Epithelial cell of prostate (primary cell): ENCODE measurements around the gene BCAP29.
"Not testable (repeated sequence)": the region's sequence is repeated elsewhere in the genome, so short reads cannot be mapped to it uniquely, and the experiment has no call there.

ENCODE experiments used
- DNase-seq: peaks from one replicate; pipeline ENCODE4 v3.0.0-alpha.2; 2011; ENCODE audit warnings: low read depth, low spot score
- H3K27ac ChIP-seq: fragments of 450-650 bp; 2 replicates; pipeline ENCODE4 v1.5.1; 2017; ENCODE audit warnings: mild to moderate bottlenecking

BCAP29 gene, protein sequence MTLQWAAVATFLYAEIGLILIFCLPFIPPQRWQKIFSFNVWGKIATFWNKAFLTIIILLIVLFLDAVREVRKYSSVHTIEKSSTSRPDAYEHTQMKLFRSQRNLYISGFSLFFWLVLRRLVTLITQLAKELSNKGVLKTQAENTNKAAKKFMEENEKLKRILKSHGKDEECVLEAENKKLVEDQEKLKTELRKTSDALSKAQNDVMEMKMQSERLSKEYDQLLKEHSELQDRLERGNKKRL

DNA sequence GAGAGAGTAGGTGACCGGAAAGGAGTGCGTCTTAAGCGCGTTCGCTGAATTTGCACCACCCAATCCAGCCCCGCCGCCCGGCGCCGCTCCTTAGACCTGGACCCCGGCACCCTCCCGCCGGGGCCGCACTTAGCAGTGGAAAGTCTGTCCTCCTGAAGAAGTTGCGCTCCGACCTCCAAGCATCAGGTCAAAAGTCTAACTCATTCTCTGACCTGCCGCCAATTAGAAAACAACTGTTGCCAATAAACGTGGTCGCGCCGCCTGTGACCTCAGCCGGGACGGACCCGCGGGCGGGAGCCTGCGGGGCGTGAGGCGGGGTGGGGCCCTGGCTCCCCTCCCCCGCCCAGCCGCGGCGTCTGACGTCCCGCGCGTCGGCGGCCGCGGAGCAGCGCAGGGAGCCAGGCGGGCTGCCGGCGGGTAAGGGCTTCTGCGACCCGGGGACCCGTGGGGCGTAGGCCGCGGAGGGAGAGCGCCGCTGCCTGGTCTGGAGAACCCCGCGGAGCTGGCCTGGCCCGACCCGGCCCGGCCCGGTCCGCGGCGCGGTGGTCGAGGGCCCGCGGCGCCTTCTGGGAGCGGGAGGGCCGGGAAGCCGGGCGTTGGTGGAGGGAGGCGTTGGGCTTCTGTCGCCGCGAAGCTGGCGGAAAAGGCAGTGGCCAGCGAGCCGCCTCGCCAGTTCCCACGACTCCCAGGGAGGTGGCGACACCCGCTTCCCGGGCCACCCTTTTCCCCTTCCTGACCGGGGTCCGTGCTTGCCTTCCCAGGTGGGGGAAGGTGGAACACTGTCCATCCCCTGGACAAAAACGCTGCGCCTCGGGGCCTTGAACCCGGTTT lies at the start of gene BCAP29:
BCAP29 (plus strand) TSS at position 362 of the 831 bp plus-strand sequence. CDS start 527 bp downstream, outside the sequence.
- DNase-seq, result no peak
- H3K27ac ChIP-seq, result peak within 1 kb of the TSS; percentile 66

DNA sequence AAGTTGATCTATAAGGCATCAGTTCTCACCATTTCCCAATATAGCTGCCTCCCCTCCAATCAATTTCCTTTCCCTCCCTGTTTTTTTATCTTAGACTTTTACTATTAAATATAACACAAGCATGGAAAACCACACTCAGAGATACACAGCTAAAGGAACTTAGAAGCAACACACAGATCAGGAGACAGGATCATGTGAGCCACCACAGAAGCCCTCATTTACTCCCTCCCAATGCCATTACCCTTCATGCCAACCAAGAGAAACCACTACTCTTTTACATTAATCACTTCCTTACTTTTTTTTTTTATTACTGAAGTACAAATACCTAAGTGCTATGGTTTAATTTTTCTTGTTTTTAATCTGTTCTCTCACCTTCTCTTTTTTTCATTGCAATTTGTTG lies 49.3 kb upstream of the BCAP29 start:
- DNase-seq, result no peak

DNA sequence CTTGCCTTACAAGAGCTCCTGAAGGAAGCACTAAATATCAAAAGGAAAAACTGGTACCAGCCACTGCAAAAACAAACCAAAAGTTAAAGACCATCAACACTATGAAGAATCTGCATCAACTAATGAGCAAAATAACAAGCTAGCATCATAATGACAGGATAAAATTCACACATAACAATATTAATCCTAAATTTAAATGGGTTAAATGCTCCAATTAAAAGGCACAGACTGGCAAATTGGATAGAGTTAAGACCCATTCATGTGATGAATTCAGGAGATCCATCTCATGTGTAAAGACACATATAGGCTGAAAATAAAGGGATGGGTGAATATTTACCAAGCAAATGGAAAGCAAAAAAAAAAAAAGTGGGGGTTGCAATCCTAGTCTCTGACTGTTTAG lies 45.9 kb upstream of the BCAP29 start:
- no peak overlapping the region for H3K27ac ChIP-seq
- no peak for DNase-seq

More for the DNA sequence above, 49.3 kb upstream of the BCAP29 start:
- H3K27ac ChIP-seq, result no peak overlapping the region

DNA sequence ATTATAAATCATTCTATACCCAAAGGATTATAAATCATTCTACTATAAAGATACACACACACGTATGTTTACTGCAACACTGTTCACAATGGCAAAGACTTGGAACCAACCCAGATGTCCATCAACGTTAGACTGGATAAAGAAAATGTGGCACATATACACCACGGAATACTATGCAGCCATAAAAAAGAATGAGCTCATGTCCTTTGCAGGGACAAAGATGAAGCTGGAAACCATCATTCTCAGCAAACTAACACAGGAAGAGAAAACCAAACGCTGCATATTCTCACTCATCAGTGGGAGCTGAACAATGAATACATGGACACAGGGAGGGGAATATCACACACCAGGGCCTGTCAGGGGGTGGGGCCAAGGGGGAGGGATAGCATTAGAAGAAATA lies 42.8 kb upstream of the BCAP29 start:
- DNase-seq, H3K27ac ChIP-seq: not testable (repeated sequence)

DNA sequence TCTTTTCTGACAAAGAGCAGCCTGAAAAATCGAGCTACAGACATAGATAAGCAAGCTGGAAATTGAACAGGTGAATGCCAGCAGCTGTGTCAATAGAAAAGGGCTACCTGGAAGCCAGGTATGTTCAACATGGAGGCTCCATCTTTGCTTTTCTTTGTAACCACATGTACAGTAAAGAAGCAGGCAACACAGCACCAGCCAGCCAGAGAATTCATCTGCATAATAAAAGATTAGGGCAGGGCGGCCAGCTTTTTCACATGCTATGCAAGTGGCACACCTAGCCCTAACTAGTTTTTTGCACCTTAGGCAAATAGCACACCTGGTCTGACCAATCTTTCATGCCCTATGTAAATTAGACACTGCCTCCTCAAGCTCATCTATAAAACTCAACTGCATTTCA lies 42.0 kb upstream of the BCAP29 start:
- no peak for DNase-seq
- H3K27ac ChIP-seq, result no peak overlapping the region

DNA sequence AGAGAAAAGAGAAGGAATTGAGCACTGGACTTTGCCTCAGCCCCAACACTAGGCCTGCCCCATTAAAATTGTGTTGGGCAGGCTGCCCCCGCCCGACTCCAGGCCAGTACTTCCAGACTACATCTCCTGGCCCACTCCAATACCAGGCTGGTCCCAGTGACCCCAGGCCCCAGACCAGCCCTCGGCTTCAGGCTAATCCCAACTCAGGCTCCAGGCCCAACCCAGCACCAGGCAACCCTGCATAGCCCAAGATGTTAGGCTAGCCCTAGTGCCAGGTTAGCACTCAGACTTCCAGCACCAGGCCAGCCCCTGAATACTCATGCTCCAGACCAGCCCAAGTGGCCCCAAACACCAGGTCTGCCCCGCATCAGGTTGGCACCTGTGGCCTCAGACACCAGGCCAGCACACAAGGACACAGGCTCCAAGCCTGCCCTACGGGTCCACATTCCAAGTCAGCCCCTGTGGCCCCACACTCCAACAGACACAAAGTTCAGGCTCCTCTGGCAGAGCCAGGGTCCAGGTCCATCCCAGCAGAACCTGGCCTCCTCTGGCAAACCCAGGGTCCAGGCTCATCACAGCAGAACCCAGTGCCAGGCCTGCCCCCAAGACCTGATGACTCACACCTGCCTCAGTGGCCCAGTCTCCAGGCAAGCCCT lies 36.6 kb upstream of the BCAP29 start:
- no peak overlapping the region for H3K27ac ChIP-seq
- DNase-seq, result no peak

DNA sequence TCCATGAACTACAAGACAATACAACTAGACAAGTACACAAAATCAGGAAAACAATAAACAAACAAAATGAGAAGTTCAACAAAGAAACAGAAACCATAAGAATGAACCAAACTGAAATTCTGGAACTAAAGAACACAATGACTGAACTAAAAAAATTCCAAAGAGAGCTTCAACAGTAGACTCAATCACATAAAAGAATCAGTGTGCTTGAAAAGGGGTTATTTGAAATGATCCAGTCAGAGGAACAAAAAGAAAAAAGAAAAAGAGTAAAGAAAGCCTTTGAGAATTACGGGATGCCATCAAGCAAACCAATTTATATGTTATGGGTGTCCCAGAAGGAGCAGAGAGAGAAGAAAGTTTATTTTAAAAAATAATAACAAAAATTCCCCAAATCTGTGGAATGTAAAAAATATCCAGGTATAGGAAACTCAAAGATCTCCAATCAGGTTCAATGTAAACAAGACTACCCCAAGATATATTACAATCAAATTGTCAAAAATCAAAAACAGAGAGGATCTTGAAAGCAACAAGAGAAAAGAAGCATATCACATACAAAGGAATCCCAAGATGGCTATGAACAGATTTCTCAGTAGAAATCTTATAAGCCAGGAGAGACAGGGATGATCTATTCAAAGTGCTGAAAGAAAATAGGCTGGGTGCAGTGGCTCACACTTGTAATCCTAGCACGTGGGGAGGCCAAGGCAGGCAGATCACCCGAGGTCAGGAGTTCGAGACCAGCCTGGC lies 35.0 kb upstream of the BCAP29 start:
- no peak overlapping the region for H3K27ac ChIP-seq
- DNase-seq, result no peak

DNA sequence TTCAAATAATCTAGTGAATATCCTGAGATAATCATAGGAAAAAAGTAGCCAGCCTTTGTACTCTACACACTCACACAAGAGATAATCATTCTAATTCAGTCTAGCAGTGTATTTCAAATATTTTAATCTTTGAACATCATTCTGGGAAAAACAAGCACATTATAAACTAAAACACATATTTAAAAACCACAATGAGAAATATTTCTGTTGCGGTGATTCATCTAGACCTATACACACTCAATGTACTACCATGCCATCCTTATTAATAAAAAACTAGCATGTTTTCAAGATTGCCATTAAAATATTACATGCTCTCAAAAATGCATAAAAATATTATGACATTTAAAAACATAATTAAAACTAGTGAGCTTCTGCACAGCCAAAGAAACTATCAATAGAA lies 28.1 kb upstream of the BCAP29 start:
- no peak overlapping the region for H3K27ac ChIP-seq
- no peak for DNase-seq

DNA sequence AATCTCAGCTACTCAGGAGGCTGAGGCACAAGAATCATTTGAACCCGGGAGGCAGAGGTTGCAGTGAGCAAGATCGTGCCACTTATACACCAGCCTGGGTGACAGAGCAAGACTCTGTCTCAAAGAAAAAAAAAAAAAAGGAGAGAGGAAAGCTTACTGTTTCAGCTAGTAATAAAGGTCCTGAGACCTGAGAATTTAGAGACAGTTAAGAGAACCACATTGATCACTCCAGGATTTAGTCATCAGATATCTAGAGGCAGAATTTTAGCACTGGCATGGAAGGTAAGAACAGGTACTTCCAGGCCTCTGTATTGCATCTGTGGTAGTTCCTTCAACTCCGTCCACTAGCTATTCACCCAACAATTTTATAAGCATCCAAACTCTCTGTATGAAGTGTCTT lies 24.2 kb upstream of the BCAP29 start:
- no peak overlapping the region for H3K27ac ChIP-seq
- DNase-seq, result no peak

DNA sequence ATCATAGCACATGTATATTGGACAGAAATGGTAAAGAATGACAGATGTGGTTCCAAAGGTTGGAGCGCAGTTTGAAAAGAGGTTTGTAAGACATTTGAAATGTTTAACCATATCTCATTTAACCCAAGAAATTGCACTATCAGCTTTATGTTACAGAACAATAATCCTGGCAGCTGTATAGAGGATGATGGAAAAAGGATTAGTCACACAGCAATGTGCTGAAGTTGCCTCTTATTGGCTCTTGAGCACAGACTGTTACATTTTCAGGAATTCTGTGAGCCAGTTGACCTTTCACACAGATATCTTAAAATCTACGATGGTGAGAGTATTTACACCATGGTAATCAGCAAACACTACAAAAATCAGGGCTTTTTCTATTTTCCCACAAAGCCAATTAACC lies 20.2 kb upstream of the BCAP29 start:
- H3K27ac ChIP-seq, result peak overlapping the region; percentile 95
- DNase-seq, result no peak

DNA sequence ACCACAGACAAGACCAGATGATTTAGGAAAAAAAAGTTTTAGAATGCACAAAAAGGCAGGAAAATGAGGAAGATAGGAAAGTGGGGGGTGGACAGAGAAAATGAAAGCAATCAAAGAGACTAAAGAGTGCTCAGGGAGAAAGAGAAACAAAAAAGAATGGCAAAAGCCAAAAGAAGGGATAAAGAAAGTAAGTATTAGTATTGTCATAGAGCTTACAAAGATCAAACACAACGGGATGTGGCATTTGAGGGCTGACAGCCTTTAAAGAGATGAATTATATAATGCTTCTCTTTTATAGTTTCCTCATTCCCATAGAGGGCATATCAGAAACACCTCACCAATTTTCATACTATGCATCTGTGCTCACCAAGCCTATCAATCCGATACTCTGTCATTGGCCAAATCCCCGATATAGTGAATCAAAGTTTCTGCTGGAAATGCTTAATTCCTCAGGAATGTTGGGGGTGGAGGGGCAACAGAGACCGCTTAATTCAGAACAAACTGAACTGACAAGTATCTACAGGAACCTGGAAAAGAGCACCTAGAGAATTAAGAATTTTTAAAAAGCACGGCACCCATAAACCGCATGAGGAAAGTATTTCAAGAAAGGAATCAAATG lies 19.0 kb upstream of the BCAP29 start:
- H3K27ac ChIP-seq, result peak overlapping the region; percentile 95
- no peak for DNase-seq

DNA sequence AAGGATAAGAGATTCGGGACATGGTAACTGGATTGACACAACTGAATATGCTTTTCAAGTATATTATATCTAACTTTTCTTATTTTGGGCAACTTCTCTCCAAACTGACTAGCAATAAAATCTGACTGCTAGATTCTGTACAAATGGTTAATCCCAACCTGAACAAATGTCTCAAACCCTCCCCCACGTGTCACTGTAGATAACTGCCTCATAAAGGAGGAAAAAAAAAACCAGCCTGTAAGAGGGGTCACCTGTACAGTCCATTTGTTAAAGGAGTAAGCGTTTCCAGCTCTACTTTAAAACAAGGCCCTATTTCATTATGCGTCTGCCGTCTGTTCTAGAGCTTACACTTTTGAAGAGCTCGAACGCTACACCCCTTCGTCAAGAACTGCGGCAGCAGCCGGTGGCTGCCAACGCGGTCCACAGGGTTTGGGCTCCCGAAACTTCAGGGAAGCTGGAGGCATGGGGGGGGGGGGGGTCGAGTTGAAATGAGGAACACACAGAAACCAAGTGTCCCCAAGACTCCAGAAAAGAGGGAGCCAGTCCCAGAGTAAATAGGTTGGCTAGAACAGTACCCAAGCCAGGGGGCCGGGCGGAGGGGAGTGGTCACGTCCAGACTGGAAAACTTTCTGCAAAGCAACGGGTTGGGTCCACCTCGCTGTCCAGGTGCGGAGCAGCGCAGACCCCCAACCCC lies 16.8 kb upstream of the BCAP29 start:
- peak overlapping the region; percentile 95 for H3K27ac ChIP-seq
- DNase-seq, result no peak

DNA sequence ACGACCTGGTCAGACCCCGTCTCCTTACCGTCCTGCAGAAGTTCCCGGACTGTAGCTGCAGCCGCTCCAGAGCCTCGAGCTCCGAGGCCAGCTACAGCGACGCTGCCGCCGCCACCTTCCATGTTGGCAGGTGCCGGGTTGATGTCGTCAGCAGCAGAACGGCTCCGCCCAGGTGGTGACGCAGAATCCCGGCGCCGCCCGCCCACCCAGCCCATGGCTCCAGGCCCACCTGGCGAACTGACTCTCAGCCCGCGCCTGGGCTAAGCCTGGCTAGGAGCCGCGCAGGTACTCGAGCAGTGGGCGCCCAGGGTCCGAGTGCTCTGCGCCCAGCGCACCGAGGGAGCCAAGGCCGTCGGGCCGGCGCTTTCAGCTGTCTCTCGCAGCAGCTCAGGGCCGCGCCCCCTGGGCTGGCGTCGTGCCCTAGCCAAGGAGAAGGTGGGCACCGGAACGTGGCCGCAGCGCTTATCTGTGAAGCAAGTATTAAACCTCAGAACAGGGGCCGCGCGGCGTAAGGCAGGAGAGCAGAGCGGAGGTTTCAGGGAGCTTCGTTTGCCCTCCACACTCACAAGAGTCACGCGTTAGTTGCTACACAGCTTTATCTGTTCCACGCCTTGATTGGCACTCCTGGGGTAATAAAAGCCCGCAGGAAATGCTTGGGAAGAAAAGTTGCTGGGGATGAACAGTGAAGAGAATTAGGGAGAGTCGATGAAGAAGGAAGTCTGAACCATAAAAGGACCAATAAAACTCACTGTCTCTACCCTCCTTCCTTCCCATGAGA lies 16.1 kb upstream of the BCAP29 start, which contains the start of the genes COG5 and DUS4L:
COG5 (minus strand) TSS at position 146 of the 778 bp plus-strand sequence; CDS start at position 122, 24 bp downstream.
DUS4L (plus strand) TSS at position 197 of the 778 bp plus-strand sequence. CDS start 3,100 bp downstream, outside the sequence.
- peak within 1 kb of the TSS; percentile 95 for H3K27ac ChIP-seq
- no peak for DNase-seq

DNA sequence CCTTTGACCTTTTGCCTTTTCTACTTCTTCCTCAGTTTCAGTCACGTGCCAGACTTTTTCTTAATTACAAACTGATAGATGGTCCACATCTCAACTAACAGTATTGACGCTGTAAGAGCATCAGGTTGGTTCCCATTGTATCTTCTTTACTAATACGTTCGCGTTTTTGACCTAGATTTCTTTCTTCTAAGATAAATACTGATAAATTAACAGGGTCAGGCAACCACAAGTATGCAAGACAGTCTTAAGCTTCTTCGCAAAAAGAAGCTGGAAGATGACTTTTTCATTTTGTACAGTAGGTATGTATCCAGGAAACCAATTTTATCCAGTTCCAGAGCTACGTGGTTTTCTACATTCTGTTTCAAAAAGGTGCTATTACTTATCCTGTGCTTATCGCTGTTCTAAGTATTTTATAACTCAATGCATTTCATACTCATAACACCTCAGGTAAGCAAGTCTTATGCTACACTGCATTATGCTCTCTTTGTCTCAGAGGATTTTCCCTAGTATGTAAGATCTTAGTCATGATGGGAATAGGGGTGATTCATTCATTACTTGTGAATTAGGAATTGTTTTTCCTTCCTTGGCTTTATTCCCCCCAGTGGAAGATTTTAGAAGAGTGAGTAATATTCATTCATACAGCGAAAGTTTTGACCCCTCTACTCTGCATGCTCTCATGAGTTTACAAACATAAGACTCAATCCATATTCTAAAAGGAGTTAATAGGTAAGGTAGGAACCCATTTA lies 15.3 kb upstream of the BCAP29 start:
- H3K27ac ChIP-seq, result peak overlapping the region; percentile 95
- peak; percentile 83 for DNase-seq

DNA sequence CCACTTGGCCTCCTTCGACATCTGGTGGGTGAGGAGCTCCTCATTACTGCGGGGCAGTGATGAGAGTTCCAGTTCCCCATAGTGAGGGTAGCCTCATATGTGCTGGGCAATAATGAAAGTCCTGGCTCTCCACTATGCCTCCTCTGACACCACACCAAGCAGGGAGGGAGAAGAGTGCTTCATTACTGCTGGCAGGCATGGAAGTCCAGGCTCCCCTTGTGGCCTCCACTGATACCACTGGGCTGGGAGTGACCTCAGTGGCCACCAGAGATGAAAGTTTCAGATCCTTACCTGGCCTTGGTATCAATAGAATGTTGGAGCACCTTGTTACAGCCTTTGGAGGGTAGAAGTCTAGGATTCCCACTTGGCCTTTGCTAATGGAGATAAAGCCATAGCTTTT lies 9.7 kb upstream of the BCAP29 start:
- DNase-seq, result no peak

DNA sequence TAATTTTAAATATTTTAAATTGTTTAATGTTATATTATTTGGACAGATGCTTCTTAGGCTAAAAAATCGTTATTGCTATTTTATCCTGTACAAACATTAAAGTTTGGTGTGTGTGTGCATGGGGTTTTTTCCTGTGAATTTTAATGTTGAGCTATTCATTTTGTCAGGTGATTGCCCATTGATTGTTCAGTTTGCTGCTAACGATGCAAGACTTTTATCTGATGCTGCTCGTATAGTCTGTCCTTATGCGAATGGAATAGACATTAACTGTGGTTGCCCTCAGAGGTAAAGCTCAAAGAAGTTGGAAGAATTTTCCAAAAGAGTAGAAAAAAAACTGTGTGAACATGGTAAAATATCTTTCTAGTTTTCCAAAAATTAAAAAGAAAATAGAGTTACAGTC lies 6.5 kb upstream of the BCAP29 start:
- no peak for DNase-seq
- no peak overlapping the region for H3K27ac ChIP-seq

More for the DNA sequence above, 9.7 kb upstream of the BCAP29 start:
- H3K27ac ChIP-seq, result no peak overlapping the region

DNA sequence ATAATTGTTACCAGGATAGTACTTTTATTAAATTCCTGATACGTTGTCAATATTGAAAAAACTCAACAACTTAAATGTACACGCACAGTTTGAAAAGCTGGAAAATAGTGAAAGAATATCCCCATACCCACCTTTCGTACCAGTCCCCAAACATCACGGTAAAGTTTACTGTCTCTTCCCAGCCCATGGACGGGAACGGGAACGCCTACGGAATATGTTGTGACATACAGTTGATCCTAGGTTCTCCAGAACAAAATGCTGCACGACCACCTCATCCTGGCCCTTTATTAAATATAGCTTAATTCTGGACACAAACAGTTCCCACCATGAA lies 527 bp upstream of the BCAP29 start:
- no peak for DNase-seq
- peak overlapping the region; percentile 66 for H3K27ac ChIP-seq
